ENCODE results near the gene C6orf120.

C6orf120 gene

DNA sequence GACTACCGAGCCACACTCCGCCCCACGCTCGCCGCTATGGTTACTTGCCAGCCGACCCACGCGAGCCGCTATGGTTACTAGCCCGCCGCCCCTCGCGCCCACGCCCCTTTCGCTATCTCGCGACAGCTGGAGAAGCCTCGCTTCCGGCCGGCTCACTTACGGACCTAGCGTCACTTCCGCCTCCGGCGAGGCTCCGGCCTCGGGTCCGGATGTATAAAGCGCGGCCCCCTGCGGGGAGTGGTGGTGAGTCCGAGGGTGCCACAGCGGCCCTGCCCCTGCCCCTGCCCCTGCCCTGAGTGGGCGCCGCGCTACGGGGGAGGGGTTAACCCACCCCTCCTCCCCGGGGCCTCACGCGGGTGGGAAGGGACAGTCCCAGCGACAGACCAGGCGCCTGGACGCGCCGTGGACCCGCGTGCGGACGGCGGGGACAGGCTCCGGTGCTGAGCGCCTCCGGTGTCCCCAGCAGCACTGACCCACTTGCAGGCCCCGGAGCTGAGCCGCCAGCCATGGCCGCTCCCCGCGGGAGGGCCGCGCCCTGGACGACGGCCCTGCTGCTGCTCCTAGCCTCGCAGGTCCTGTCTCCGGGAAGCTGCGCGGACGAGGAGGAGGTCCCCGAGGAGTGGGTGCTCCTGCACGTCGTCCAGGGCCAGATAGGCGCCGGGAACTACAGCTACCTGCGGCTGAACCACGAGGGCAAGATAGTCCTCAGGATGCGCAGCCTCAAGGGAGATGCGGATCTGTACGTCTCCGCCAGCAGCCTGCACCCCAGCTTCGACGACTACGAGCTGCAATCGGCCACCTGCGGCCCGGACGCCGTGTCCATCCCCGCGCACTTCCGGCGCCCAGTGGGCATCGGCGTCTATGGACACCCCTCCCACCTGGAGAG, at the start of gene C6orf120, which contains the start of gene WDR27:
Gene C6orf120, plus strand, starts transcription at position 173 of the 886 bp plus-strand sequence. Its CDS starts 334 bp downstream, at position 507.
Gene WDR27, minus strand, starts transcription at position 76 of the 886 bp plus-strand sequence. CDS start 13,024 bp downstream, outside the sequence.
- DNase-seq (ENCODE audit: low read depth), result peak; percentile 97

GRCh38 chr6:169652896-169653295, 49.0 kb upstream of the C6orf120 start:
- no peak for DNase-seq (ENCODE audit: low read depth)

- DNase-seq (ENCODE audit: low read depth), result no peak
These were observed 48.2 kb upstream of the C6orf120 start for GRCh38 chr6:169653691-169654090.

- DNase-seq (ENCODE audit: low read depth), result no peak
These were observed 47.1 kb upstream of the C6orf120 start for GRCh38 chr6:169654598-169655391.

GRCh38 chr6:169656546-169657283, 45.2 kb upstream of the C6orf120 start:
- DNase-seq (ENCODE audit: low read depth), result no peak

DNA sequence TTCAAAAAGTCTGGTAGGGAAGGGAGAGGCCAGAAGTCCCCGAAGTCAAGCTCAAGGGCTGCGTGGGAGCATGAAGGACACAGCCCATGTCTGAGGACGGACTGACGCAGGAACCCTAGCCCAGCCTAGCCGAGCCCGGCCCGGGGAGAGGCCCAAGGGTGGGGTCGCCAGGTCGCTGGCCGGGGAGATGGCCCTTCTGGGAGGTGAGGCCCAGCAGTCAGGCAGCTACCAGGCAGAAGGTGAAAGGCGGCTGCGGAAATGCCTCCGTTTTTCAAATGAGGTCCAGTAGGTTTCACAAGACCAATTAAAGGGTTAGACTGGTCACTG, 44.7 kb upstream of the C6orf120 start:
- DNase-seq (ENCODE audit: low read depth), result no peak

GRCh38 chr6:169659820-169660610, 41.9 kb upstream of the C6orf120 start:
- no peak for DNase-seq (ENCODE audit: low read depth)

- no peak for DNase-seq (ENCODE audit: low read depth)
These were observed 41.1 kb upstream of the C6orf120 start for GRCh38 chr6:169660751-169661390.

DNA sequence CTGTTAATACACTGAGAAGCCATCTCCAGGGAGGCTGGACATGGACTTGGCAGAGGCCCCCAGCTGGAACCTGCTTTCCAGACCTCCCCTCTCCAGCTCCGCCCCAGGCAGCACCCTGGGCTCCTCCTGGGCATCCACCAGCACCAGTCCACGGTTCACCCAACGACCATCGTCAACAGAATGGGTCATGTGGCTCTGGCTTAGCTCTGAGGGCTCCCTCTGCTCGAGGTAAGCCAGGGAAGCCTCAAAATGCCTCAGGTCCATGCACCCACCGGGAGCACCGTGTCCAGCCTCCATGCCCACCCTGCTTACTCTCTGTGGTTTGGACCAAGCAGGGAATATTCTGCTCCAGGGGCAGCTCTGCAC, 40.6 kb upstream of the C6orf120 start:
- DNase-seq (ENCODE audit: low read depth), result no peak

DNA sequence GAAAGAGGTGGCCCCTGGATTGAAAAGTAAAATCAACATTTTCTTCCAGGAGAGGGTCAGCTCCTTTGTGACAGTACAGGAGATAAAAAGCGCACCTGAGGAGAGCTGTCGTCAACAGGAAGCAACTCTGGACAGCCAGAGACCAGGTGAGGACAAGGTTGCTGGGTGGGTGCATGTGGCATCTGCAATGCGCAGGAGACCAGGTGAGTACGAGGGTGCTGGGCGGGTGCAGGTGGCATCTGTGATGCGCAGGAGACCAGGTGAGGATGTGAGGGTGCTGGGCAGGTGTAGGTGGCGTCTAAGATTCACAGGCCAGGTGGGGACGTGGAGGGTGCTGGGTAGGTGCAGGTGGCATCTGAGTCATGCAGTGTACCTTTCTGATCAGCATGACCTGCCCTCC, 38.5 kb upstream of the C6orf120 start:
- no peak for DNase-seq (ENCODE audit: low read depth)

GRCh38 chr6:169664227-169664626, 37.7 kb upstream of the C6orf120 start:
- no peak for DNase-seq (ENCODE audit: low read depth)

- no peak for DNase-seq (ENCODE audit: low read depth)
These were observed 36.6 kb upstream of the C6orf120 start for GRCh38 chr6:169665289-169665688.

DNA sequence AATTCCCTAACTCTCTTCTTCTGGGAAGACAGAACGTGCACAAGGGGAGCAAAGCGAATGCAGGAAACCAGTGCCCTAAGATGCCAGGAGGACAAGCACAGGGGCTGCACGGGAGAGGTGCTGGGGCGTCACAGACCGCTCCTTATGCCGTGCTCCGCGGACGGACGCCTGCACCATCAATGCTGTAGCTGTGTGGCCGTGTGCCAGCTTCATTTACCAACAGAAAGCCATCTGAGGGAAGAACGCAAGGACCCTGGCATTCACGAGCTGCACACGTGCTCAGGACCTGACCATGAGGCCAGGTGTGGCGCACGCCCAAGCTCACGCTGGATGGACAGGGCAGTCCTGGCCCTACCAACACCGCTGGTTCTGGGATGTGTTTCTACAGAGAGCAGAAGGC, 35.5 kb upstream of the C6orf120 start:
- DNase-seq (ENCODE audit: low read depth), result no peak

GRCh38 chr6:169667716-169668115, 34.2 kb upstream of the C6orf120 start:
- no peak for DNase-seq (ENCODE audit: low read depth)

GRCh38 chr6:169668203-169668847, 33.6 kb upstream of the C6orf120 start:
- DNase-seq (ENCODE audit: low read depth), result no peak

DNA sequence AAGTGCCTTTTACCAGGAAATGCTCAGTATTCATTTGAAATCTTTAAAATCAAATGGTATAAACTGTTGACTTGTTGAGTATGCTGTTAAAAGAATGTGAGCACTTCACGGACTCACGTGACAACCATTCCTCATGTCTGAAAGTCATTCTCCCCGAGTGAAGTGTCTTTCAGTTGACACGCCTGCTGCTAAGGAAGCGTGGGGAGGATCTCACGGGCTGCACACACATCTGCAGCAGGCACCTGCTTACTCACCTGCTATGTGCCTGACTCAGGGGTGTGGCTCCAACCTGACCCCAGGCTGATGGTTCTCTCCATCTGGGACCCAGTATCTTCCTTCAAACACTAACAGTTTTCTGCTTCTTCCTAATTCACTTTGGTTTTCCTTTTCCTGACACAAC, 32.8 kb upstream of the C6orf120 start:
- no peak for DNase-seq (ENCODE audit: low read depth)

DNA sequence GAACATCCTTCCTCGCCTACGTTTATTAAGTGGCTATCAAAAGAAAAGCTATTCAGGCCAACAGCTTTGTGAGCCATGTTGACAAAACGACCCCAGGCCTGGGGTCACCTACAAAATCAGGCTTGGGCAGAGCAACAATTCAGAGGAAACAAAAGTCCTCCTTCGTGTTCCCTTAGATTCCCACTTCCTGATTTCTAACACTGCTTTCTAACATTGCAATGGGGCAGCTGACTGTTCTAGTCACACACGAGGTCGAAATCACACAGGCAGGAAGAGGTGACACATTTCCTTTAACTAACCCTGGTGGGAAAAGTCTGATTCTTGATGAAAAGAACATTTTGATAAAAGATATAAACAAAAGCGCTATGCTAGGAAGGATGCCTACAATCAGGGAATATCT, 32.0 kb upstream of the C6orf120 start:
- peak; percentile 76 for DNase-seq (ENCODE audit: low read depth)

DNA sequence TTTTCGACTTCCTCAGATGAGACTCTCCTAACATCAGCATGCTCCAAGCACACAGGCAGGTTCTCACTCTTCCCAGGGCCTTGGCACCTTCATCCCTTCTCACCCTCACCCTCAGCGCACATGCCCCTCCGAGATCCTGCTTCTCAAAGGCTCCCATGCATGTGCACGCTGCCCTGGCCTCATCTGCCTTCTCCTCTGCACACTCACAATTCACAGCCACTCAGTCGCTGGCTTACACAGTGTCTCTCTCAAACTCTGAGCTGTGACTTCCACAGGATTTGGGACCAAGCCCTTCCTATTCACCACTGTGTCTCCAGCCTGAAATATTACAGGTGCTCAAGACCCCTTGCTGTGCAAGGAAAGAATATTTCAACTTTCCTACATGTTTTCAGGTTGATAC, 30.4 kb upstream of the C6orf120 start:
- no peak for DNase-seq (ENCODE audit: low read depth)

GRCh38 chr6:169675011-169675410, 26.9 kb upstream of the C6orf120 start:
- DNase-seq (ENCODE audit: low read depth), result no peak

GRCh38 chr6:169677096-169677495, 24.8 kb upstream of the C6orf120 start:
- peak; percentile 41 for DNase-seq (ENCODE audit: low read depth)

GRCh38 chr6:169678342-169678741, 23.6 kb upstream of the C6orf120 start:
- DNase-seq (ENCODE audit: low read depth), result no peak
